ENCODE data around the gene RAPGEF4.
"Not testable (repeated sequence)": the region's sequence is repeated elsewhere in the genome, so short reads cannot be mapped to it uniquely, and the experiment has no call there.

Gene RAPGEF4

DNA sequence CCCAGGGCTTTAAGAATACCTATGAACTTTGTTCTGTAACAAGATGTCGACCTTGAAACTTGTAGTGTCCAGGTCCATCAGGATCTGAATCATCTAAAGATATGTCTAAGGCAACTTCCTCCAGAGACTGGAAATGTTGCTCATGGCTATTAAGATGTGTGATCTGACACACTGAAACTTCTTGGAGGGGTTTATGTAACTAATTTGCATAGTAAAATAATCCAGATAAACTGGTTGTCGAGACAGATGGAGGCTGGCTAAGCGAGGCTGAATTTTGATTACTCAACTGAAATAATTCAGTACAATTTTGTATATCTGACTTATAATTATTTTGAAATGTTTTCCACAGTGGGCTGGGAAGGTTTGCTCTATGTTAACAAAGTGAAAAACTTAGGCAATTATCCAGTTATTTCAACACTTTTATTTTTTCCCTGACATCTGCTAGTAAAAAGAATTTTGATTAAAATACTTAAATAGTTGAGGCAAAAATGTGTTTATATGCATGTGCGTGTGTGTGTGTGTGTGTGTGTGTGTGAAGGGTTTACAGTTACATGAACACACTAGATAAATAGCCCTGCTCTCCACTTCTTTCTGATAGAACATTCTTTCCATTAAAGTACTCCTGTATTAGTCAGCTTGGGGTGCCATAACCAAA, 328.6 kb downstream of the RAPGEF4 start:
- DNase-seq (ENCODE audit: low read depth): no peak

DNA sequence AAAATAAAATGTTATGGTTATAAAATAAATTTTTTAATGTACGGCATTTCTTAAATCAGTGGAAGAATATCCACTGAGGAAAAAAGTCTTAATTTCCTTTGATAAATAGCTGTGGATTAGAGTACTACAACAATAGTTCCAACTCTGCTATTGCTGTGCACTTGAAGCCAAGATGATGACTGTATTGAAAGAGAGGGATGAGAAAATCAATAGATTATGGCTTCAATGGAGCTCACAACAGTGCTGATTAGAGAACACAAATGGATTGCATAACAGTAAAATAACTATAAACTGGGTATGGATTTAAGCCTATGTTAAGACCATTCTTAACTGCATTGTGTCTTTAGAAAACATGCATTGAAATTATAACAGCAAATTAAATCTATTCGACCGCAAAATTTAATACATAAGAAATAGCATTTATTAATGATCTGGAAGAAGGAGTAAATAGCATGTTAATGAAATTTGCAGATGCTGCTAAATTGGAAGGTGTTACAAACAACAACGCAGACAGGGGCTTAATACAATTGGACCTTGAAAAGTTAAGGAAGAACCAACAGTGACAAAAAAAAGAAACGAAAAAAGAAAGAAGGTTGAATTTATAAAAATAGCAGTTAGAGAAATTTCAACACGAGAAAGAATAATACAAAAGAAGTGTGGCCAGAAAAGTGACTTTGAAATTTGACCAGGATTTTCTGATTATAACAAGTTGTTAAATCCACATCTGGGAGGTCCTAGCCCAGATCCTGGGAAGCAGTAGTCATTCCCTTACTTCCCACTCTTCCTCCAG, 331.4 kb downstream of the RAPGEF4 start:
- DNase-seq (ENCODE audit: low read depth): no peak

DNA sequence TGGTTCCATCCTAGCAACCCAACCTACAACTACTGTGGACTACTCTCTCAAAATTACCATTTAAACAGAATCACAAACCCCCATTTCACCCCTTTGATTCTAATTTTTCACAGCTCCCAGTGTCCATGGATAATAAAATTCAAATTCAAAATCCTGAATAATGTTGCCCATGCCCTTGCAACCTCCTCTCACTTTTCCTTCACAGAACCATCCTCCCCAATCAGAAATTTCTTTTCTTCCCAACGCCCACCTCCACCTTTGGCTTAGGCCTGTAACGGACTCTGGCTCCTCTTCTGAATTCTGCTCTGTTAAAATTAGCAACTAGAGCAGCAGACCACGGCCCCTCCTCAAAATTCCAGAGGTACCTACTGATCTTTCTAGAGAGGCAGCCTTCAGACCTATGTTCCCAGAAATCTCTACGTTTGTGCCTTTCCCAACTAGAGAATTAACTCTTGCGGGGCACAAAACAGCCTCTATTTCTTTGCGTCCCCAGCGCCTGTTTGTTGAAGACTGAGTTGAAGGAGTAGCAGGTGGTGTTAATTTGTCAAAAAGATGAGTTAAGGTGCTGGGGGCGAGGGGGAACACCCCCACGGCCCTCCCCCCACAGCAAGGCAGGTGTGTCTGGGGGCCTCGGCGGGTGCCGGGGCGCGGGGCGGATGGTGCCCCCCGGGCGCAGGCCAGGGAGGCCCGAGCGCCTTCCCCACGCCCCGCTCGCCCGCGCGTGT, 339.6 kb downstream of the RAPGEF4 start:
- DNase-seq (ENCODE audit: low read depth): no peak

DNA sequence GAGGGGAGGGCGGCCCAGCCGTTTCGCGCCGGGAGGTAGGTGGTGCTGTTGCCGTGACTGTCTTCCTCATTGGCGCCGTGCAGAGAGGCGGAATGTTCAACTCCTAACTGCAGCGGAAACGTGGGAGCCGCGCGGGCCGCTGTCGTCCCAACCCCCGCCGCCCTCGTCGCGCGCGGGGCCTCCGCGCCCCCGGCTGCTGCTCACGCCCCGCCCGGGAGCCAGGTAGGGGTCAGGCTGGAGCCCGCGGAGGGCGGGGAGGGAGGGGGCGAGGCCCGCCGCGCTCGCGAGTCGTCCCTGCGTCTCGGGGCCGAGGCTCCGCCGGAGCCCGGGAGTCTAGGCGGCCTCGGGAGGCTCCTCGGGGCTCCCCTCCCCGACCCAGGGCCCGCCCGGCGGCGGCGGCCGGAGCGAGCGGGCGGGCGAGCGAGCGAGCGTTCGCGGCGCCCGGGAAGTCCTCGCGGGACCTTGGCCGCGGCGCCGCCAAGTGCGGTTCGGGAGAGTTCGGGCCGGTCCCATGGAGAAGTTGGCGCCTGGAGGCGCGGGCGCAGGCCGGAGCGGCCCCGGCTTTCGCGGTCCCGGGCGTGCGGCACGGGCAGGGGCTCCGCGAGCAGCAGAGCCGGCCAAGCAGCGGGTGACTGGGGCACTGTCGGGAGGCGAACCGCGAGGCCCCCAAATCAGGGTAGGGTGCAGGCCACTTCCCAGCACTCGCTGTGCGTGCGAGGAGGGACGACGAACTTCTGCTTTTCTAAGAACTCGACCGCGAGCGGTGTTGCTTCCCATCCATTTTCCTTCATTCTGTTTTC, 340.3 kb downstream of the RAPGEF4 start, which contains the start of gene MAP3K20:
Gene MAP3K20, plus strand, starts transcription at position 66 of the 800 bp plus-strand sequence. CDS start 15,186 bp downstream, outside the sequence.
- no peak for DNase-seq (ENCODE audit: low read depth)

DNA sequence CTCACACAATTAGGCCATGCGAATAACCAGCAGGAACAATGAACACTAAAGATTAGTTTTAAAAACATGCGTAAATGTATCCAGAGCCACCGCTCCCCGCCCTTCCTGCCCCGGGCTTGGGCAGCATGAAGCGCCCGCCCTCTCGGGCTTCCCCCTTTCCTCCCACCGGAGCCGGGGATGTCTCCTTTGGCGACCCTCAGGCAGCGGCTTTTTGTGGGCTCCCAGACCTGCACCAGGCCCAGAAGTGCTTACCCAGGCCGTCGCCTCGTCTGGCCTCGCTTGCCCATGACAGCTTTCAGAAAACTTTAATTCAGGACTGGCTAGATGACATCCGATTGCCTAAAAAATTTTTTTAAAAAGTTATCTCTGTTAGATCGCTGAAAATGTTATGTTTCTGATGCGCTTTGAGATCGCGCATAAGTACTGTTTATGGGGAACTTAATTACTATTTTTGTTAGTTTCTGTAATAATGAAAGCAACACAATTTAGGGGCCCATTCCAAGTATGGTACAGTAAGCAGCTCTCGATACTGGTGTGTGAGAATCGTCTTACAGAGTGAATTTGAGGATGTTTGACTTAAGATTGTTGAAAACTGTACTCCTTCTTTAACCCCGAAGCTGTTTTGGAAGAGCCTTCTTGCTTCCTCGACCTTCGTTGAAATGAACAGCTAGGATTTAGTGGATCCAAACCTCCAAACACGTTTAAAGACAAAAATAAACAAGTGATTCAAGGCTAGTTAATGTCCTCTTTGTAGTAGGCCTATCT, 341.1 kb downstream of the RAPGEF4 start:
- DNase-seq (ENCODE audit: low read depth): no peak

DNA sequence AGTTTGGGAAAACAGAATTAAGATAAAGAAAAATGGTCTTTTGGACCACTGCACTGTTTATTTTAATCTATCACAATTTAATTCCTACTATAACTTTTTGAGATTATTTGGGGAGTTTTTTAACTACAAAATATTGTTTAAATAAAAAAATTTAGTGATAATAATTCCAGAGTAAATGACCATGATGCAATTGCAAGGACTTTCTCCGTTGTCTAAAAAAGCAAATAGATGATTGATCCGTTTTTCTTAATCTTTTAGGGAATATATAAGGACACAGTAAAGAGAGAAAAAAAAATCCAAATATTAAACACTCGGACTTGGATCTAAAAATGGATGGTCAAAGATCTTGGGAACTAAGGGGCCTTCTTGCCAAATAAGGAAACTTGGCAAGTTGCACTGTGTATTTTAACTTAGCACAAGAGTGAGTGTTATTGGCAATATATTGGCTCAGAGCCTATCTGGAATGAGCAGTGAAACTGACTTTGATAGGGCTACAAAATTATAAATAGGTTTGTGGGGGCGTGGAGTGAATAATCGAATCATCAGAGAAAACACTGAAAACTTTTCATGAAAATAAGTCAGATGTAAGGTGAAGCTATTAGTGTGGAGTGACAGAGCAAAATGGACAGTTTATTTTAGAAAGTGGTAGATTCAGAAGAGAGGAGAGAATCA, 342.0 kb downstream of the RAPGEF4 start:
- DNase-seq (ENCODE audit: low read depth): no peak

DNA sequence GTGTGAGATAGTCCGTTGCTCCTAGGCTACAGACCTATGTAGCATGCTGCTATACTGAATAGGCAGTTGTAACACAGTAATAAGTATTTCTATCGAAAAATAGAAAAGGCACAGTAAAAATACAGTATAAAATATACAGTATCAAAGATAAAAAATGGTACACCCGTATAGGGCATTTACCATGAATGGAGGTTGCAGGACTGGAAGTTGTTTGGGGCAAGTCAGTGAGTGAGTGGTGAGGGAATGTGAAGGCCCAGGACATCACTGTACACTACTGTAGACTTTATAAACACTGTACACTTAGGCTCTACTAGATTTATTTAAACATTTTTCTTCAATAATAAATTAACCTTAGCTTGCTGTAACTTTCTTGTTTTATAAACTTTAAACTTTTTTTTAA, 343.5 kb downstream of the RAPGEF4 start:
- no peak for DNase-seq (ENCODE audit: low read depth)

DNA sequence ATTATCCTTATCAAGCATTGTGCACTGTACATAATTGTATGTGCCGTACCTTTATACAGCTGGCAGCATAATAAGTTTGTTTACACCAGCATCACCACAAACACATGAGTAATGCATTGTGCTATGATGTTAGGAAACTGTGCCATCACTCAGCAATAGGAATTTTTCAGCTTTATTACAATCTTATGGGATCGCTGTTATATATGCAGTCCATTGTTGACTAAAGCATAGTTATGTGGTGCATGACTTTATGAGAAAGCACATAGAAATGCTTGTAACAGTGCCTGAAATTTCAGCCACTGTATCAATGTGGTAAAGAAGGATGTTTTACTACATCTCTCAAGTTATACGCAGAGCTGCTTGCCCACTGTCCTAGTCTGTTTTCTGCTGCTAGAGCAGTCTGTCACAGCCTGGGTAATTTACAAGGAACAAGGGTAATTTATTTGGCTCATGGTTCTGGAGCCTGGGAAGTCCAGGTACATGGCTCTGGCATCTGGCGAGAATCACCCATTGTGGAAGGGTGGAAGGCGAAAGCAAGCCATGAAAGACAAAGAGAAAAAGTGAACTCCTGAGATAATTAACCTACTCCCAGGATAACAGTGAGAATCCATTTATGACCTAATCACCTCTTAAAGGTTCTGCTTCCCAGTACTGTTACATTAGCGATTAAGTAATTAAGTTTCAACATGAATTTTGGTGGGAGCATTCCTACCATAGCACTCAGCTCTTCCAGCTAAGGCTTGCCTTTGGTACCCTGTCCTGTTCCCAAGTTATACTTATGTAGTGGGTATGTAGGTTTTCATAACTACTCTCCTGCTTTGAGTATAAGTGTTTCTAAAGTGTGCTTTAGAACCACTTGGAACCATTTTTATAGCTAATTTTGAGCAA, 344.6 kb downstream of the RAPGEF4 start:
- no peak for DNase-seq (ENCODE audit: low read depth)

DNA sequence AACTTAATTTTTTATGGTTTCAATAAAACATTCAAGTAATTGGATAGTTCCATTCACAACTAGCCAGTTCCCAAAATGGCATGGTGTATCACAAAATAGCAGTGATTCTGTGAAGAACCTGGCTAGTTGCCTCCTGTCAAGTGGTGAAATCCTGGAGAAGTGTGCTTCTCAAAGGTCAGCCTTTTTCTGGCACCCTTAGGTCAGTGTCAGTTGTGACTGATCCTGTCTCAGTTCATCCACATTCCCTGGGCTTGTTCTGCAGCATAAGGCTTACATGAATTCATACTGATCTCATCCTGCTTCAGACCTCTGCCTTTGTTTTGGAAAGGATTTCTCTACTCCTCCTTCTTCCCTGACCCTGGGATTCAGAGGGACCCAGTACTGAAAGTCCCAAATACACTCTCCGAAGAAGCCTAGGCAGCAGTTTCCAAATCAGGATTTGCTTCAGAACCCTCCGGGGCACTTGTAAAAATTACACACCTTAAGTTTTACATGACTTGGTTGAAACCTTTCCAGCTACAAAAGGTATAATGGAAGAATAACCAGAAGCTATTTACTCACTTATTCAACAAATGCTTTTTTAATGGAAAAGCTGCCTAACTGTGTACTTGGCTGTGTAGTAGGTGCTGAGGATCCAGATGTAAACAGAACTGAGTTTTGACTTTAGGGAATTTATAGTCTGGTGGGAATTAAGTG, 351.0 kb downstream of the RAPGEF4 start:
- DNase-seq (ENCODE audit: low read depth): no peak

DNA sequence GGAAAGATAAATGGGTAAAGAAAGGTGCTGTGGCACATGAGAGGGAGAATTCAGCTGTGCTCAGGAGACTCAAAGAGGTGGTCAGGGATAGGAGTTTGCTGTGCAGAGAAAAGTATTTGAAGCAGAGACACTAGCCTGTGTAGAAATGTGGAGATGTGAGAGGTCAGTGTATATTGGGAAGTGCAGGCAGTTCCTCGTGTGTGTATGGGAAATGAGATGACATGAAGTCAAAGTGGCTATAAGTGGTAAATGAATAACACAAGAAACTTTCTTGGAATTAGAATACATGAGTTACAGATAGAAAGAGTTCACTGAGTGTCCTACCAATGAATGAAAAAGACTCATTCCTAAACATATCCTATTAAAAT, 351.6 kb downstream of the RAPGEF4 start:
- DNase-seq (ENCODE audit: low read depth): no peak

DNA sequence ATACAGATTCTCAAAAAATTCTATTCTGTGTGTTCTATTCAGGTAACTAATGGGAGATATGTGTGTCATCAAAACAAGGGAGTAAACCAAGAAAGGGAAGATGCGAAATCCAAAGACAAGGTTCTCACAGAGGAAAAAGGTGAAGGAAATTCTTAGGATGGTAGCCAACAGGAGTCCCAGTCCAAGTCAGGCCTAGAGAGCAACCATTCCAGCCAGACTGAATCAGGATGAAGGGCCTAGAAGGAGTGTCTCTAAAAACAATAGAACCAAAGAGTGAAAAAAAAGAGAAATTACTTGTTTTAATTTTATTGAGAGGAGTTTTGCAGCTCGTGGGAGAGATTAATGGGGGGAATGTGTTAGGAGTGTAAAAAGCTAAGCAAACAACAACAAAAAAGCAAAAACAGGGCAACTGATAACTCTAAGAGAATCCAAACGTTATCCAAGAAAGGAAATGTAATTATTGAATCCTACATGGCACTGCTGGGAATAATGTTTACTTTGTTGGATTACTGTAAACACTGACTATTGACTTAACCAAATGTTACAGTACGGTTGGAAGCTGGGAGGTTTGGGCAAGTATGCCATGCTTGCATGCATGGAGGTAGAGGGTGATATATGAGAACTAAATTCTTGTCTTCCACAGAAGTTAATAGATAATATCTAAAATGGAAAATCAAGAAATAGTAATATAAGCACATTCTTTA, 352.3 kb downstream of the RAPGEF4 start:
- no peak for DNase-seq (ENCODE audit: low read depth)

DNA sequence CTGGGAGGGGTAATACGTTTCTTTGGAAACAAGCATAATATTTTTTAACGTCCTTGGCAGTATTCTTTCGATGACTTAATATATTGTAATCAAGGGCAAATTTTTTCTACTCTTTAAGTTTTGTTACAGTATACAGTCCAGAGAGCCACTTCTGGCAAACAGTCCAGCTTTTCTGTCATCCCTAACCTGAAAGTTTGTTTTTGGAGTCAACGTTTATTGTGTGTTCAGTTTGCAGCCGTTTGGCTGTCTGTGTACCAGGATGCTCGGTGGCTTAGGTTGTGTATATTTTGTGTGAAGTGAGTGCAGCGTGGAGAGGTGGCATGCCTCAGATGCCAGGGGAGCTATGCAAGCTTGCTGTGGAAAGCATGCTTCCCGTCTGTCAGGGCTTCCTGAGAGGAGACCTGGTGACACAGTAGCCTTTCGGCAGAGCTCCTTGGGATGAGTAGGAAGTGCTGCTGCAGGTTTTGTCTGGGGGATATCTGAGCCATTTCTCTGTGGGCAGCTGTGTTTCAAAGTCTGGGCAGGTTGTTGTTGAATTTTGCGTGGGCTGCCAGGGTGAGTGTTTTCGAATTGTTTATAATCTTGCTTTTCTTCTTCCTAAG, 354.7 kb downstream of the RAPGEF4 start:
- no peak for DNase-seq (ENCODE audit: low read depth)

DNA sequence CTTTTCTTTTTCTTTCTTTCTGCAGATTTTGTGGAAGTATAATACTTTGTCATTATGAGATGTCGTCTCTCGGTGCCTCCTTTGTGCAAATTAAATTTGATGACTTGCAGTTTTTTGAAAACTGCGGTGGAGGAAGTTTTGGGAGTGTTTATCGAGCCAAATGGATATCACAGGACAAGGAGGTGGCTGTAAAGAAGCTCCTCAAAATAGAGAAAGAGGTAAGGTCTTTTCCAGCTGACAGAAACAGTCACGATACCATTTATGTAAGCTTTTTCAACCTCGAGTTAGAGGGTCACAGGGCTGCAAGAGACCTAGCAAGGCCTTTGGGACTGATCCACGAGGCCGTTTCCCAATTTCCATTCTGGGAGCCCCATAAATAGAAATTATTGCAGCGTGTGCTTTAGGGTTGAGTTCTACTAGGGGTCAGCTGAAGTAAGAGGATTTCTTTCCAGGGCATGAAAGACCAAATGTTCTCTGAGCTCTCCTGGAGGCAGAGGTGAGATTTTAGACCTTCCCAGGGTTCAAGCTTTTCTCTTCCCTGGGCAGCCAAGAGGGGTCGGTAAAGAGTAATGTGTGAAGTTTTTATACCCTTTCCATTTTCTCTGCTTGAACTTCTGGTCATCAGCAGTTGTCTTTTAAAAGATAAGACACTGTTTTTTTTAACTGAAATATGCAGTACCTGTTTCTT, 355.5 kb downstream of the RAPGEF4 start:
- DNase-seq (ENCODE audit: low read depth): no peak

DNA sequence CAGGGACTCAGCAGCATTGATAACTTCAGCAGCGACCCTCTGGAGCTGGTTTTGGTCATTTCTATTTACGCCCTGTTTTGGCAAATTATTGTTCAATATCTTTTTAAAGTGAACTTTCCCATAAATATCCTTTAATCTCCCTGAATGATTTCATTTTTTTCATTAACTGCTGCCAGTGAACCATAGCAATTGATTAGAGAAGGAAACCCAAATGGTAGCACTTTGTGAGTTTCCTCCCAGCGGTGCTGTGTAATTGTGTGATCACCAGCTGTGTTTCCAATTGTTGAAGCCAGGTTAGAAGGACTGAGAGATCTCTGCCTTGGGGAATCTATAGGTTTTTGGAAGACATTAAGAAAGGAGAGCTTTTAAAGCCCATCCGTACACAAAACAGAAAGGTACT, 356.3 kb downstream of the RAPGEF4 start:
- no peak for DNase-seq (ENCODE audit: low read depth)

DNA sequence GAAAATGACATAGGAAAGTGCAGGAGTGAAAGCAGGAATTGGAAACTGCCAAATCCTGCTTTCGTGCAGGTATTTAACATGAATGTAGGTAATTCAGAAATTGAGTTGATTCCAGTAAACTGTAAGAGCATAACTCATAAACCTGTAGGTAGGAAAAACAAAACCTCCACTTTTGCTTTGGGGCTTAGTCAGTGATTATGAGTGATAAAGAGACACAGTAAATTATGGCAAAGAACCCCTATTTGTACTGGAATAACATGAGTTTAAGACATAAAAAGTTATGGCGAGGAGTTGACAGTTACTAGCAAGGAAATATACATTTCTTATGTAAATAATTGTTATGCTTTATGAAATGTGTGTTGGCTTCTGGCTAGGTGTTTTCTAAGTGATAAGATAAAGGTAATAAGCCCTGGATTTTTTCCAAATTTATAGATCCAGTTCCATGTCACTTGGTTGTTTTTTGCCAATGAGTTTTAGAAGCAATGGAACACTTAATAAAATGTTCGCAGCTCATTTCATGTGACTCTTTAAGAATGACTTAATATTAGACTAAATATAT, 357.3 kb downstream of the RAPGEF4 start:
- DNase-seq (ENCODE audit: low read depth): no peak

DNA sequence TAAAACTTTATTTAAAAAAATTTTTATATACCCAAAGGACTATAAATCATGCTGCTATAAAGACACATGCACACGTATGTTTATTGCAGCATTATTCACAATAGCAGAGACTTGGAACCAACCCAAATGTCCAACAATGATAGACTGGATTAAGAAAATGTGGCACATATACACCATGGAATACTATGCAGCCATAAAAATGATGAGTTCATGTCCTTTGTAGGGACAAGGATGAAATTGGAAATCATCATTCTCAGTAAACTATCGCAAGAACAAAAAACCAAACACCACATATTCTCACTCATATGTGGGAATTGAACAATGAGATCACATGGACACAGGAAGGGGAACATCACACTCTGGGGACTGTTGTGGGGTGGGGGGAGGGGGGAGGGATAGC, 358.0 kb downstream of the RAPGEF4 start:
- not testable (repeated sequence) for DNase-seq (ENCODE audit: low read depth)

DNA sequence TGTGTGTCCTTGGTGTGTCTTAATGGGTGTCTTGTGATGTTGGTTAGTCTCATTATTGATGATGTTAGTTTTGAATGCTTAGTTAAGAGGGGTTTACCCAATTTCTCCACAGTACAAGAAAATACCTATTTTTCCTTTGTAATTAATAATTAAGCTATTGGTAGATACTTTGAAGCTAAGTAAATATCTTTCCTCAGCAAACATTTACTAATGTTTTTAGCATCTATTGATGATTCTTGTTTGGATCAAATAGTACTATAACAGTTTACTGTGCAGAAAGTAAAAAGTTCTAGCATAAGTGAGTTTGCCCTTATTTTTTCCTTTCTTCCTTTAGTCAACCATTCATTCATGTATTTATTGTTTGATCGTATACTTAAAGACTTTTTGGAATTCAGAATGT, 359.1 kb downstream of the RAPGEF4 start:
- DNase-seq (ENCODE audit: low read depth): no peak

Data from activated T-helper 1 cell treated with Interleukin-2 at 50 U/mL for 16 hours (primary cell).